Adipose tissue (tissue), 3 donors: ENCODE measurements around the gene UBE2S. TPM values are rescaled to one million over a fixed set of nuclear protein-coding genes. Genes with fewer than 3 reads are reported as not detected.
"Not testable (repeated sequence)": the region's sequence is repeated elsewhere in the genome, so short reads cannot be mapped to it uniquely, and the experiment has no call there.

Source experiments
- H3K27ac ChIP-seq: one replicate; pipeline ENCODE4 v1.5.1; 2013; ENCODE audit warnings: low read depth, low read length
- WGBS, 3 donors: extraction: QIAGEN DNeasy Blood & Tissue Kit; methylation state at CpG; one replicate each; pipeline ENCODE4 v1.1.7; 2013; 5-methylcytosine and 5-hydroxymethylcytosine counted together
- polyA plus RNA-seq, 3 donors: library from polyadenylated mRNA; stranded (reverse); fragments of 200-250 nt; gene quantifications; one replicate each; pipeline ENCODE4 v1.2.3, GENCODE V29; 2013
- donor health status: healthy with polysubstance abuse.
- donor health status: Bipolar disorder and iron deficiency.
- donor health status: healthy.

UBE2S gene
- polyA plus RNA-seq, 3 donors = 2.9 to 9.3 (median 7.4) TPM

- no peak overlapping the region for H3K27ac ChIP-seq
- WGBS, 3 donors = 2 to 4% (median 3%) methylated on average over 35 to 39 of the region's 39 CpGs
These were observed 34.2 kb upstream of the UBE2S start for GRCh38 chr19:55441692-55442321.

- no peak overlapping the region for H3K27ac ChIP-seq
- WGBS, 3 donors = 4 to 6% (median 5%) methylated on average over 21 of the region's 21 CpGs
These were observed 33.7 kb upstream of the UBE2S start for GRCh38 chr19:55441319-55441691.

- WGBS, 3 donors = 9 to 10% (median 10%) methylated on average over 37 to 39 of the region's 39 CpGs
These were observed 33.0 kb upstream of the UBE2S start for GRCh38 chr19:55440411-55441105.

GRCh38 chr19:55439052-55439451, 31.5 kb upstream of the UBE2S start:
- H3K27ac ChIP-seq = no peak overlapping the region
- 58 to 76% (median 76%) methylated on average over 5 of the region's 5 CpGs for WGBS, 3 donors

More at GRCh38 chr19:55440411-55441105, 33.0 kb upstream of the UBE2S start:
- no peak overlapping the region for H3K27ac ChIP-seq

- WGBS, 3 donors = 1 to 5% (median 1%) methylated on average over 14 to 17 of the region's 17 CpGs
- no peak overlapping the region for H3K27ac ChIP-seq
These were observed 29.8 kb upstream of the UBE2S start for GRCh38 chr19:55437410-55437809.

DNA sequence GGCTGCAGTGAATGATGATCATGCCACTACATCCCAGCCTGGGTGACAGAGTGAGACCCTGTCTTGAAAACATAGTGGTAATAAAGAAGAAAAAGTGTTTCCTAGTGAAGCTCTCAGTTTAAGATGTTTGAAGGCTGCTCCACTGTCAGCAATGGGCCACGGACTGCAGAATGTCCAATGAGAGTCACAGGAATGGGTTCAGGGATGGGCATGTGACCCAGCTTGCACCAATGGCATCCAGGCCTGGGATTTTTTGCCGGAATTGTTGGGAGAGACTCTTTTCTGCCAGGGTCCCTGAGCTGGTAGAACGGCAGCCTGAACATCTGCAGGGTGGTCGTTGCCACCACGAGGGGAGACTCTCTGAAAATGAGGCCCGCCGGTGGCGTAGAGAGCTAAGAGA, 29.3 kb upstream of the UBE2S start:
- 39 to 49% (median 41%) methylated on average over 8 of the region's 8 CpGs for WGBS, 3 donors

DNA sequence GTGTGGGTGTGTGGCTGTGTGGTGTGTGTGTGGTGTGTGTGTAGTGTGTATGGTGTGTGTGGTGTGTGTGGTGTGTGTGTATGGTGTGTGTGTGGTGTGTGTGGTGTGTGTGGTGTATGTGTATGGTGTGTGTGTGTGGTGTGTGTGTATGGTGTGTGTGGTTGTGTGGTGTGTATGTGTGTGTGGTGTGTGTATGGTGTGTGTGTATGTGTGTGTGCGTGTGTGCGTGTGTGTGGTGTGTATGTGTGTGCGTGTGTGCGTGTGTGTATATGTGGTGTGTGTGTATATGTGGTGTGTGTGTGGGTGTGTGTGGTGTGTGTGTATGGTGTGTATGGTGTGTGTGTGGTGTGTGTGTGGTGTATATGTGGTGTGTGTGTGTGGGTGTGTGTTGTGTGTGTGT, 27.4 kb upstream of the UBE2S start:
- no peak overlapping the region for H3K27ac ChIP-seq
- WGBS, 3 donors = 84 to 98% (median 96%) methylated on average over 4 of the region's 4 CpGs

More for the DNA sequence above, 29.3 kb upstream of the UBE2S start:
- H3K27ac ChIP-seq = no peak overlapping the region

- whole genome bisulfite sequencing, 3 donors = 51 to 92% (median 82%) methylated on average over 4 of the region's 4 CpGs
- H3K27ac ChIP-seq = no peak overlapping the region
These were observed 26.9 kb upstream of the UBE2S start for GRCh38 chr19:55434356-55434919.

GRCh38 chr19:55433292-55433691, 25.7 kb upstream of the UBE2S start:
- 5 to 13% (median 10%) methylated on average over 42 to 48 of the region's 48 CpGs for WGBS, 3 donors
- H3K27ac ChIP-seq = no peak overlapping the region

- no peak overlapping the region for H3K27ac ChIP-seq
- WGBS, 3 donors = 81 to 86% (median 85%) methylated on average over 14 of the region's 14 CpGs
These were observed 24.8 kb upstream of the UBE2S start for GRCh38 chr19:55432241-55432959.

DNA sequence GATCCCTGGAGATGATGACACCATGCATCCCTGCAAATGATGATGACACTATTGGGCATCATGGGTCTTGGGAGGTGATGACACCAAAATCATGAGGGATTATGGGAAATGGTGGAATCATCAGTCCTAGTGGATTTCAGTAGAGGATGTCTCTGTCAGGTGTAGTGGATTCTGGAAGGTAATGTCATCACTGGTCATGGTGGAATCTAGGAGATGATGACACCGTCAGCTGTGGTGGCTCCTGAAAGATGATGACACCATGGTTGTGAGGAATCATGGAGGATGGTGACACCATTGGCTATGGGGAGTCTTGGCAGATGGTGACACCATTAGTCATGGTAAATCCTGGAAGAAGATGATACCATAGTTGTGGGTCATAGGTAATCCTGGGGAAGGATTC, 23.6 kb upstream of the UBE2S start:
- no peak overlapping the region for H3K27ac ChIP-seq
- 86 to 94% (median 92%) methylated on average over 1 of the region's 1 CpG for WGBS, 3 donors

GRCh38 chr19:55426042-55426441, 18.5 kb upstream of the UBE2S start:
- no peak overlapping the region for H3K27ac ChIP-seq
- WGBS, 3 donors = 49 to 78% (median 72%) methylated on average over 2 of the region's 2 CpGs

DNA sequence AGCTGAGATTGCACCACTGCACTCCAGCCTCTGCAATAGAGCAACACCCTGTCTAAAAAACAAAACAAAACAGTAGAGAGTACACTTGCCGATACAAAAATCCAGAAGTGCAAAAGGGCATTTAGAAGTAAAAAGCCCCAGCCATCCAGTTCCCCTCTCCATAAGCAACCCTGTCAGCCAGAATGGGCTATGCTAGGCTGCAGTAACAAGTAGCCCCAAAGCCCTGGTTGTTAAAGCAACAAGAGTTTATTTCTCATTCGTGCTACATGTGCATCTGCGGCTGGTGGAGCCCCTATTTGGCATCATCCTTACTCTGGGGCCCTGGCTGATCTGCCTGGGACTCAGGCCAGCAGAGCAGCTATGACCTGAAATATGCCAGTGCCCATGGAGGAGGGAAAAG, 16.9 kb upstream of the UBE2S start:
- no peak overlapping the region for H3K27ac ChIP-seq
- WGBS, 3 donors = 74 to 83% (median 83%) methylated on average over 3 of the region's 3 CpGs

- 69 to 76% (median 75%) methylated on average over 13 of the region's 13 CpGs for WGBS, 3 donors
- no peak overlapping the region for H3K27ac ChIP-seq
These were observed 15.8 kb upstream of the UBE2S start for GRCh38 chr19:55423225-55424005.

- not testable (repeated sequence) for H3K27ac ChIP-seq
- WGBS, 3 donors = 37 to 65% (median 46%) methylated on average over 4 of the region's 4 CpGs
These were observed 13.7 kb upstream of the UBE2S start for GRCh38 chr19:55421281-55421680.

DNA sequence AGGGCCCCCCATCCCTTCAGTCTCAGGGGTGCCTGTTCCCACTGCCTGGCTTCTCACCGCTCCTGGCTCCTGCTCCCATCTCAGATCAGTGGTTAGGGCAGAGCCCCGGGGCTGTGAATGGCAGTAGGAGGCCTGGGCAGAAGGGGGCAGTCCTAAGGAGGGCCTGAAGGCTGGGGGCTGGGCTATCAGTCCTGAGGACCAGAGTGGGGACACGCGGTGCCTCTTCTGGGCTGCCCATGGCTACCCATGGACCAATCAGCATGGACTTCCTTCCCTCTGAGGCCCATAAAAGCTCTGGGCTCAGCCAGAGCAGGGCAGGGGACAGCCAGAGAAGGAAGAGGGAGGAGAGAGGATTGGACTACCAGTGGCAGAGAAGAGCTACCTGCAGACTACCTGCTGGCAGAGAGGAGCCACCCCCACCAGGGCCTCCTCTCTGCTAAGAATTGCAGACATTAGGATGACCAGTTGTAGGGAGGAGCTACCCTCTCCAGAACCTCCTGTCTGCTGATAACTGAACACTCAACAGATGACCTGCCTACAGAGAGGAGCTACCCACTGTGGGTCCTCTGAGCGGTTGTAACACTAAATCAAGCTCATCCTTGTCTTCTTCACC, 12.1 kb upstream of the UBE2S start:
- WGBS, 3 donors = 65 to 79% (median 71%) methylated on average over 5 of the region's 5 CpGs
- H3K27ac ChIP-seq = no peak overlapping the region

DNA sequence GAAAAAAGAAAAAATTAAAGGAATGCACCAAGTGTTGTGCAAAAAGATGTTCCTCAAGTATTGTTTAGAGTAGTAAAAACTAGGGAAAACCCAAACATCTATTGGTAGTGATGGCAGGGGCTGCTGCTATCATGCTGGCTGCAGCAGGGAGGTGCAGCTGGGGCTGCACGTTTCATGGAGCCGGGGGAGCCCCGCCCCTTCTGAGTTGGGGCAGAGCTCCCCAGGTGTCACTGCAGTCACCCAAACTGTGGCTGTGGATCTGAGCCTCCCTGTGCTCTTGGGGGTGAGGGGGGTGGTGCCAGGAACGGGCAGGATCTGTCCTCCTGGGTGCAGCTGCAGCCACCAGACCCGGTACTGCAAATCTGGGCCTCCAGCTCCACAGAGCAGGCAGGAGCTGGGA, 11.5 kb upstream of the UBE2S start:
- 49 to 68% (median 66%) methylated on average over 5 of the region's 5 CpGs for WGBS, 3 donors

GRCh38 chr19:55418185-55418584, 10.6 kb upstream of the UBE2S start:
- no peak overlapping the region for H3K27ac ChIP-seq
- WGBS, 3 donors = 7 to 21% (median 16%) methylated on average over 7 of the region's 7 CpGs

More for the DNA sequence above, 11.5 kb upstream of the UBE2S start:
- no peak overlapping the region for H3K27ac ChIP-seq
